OCI-LY7 (cell line): ENCODE data around the gene MRC1.

ENCODE experiments used
- CTCF ChIP-seq: fragments of 200-600 bp; sonication (generic); conservative IDR thresholded peaks from 2 replicates; pipeline ENCODE4 v1.5.1; 2014; ENCODE audit warnings: mild to moderate bottlenecking, antibody characterized with exemption, low read length, moderate library complexity, mixed read lengths
- EZH2phosphoT487 ChIP-seq: fragments of 200-600 bp; sonication (generic); IDR thresholded peaks from 2 replicates; pipeline ENCODE4 v1.6.1; 2018; ENCODE audit warnings: low read depth, borderline replicate concordance, mild to moderate bottlenecking, mixed run types, antibody characterized with exemption, low read length, moderate library complexity, mixed read lengths

GRCh38 chr10:17831341-17831740 is 22.2 kb downstream of the MRC1 start:
- no peak for TF ChIP-seq CTCF
- no peak for TF ChIP-seq EZH2phosphoT487
